GM10266 (cell line): ENCODE data around the gene PPID.
"Not testable (repeated sequence)": the region's sequence is repeated elsewhere in the genome, so short reads cannot be mapped to it uniquely, and the experiment has no call there.

ENCODE experiments used
- DNase-seq: peaks from one replicate; pipeline ENCODE4 v3.0.0; 2012; ENCODE audit errors: extremely low spot score
- CTCF ChIP-seq: IDR thresholded peaks from 2 replicates; pipeline ENCODE4 v1.5.1; 2012; ENCODE audit warnings: mild to moderate bottlenecking, low read depth; ENCODE audit not compliant: control insufficient read depth, insufficient read depth; ENCODE audit errors: missing control alignments

Gene PPID

GRCh38 chr4:158754385-158755180 lies 31.4 kb upstream of the PPID start:
- TF ChIP-seq CTCF = no peak
- no peak for DNase-seq

- DNase-seq = no peak
- no peak for TF ChIP-seq CTCF
Observed at GRCh38 chr4:158750379-158750778, 27.2 kb upstream of the PPID start.

- DNase-seq = not testable (repeated sequence)
Observed at GRCh38 chr4:158746537-158746936, 23.3 kb upstream of the PPID start.

GRCh38 chr4:158741326-158742021 lies 18.3 kb upstream of the PPID start:
- TF ChIP-seq CTCF = no peak
- no peak for DNase-seq

- no peak for DNase-seq
- TF ChIP-seq CTCF = no peak
Observed at GRCh38 chr4:158739600-158739999, 16.4 kb upstream of the PPID start.

- no peak for DNase-seq
- TF ChIP-seq CTCF = no peak
Observed at GRCh38 chr4:158738866-158739265, 15.7 kb upstream of the PPID start.

- DNase-seq = peak; percentile 62
Observed at GRCh38 chr4:158729716-158730559, 6.7 kb upstream of the PPID start.

More at GRCh38 chr4:158729716-158730559, 6.7 kb upstream of the PPID start:
- TF ChIP-seq CTCF = peak; percentile 87
